Smooth muscle cell (in vitro differentiated cells): ENCODE measurements around the gene CDNF. TPM values are rescaled to one million over a fixed set of nuclear protein-coding genes. Genes with fewer than 3 reads are reported as not detected.

ENCODE experiments used
- DNase-seq: peaks from one replicate; lab custom pipeline; 2025; ENCODE audit not compliant: unreplicated experiment; lab: John Stamatoyannopoulos, UW
- H2AFZ ChIP-seq: fragments of 200-600 bp; sonication (generic); 2 replicates; pipeline ENCODE4 v1.6.0; 2016; ENCODE audit warnings: antibody characterized with exemption, low read depth, mild to moderate bottlenecking
- H3F3A ChIP-seq: fragments of 200-600 bp; sonication (generic); 2 replicates; pipeline ENCODE4 v1.6.0; 2017; ENCODE audit warnings: antibody characterized with exemption, low read depth
- H3K27ac ChIP-seq: fragments of 200-600 bp; sonication (generic); 2 replicates; pipeline ENCODE4 v1.5.1; 2016; ENCODE audit warnings: low read depth, mild to moderate bottlenecking
- H3K27me3 ChIP-seq: fragments of 200-600 bp; sonication (generic); 2 replicates; pipeline ENCODE4 v1.6.1; 2016; ENCODE audit warnings: low read depth, mild to moderate bottlenecking
- H3K36me3 ChIP-seq: fragments of 200-600 bp; sonication (generic); 2 replicates; pipeline ENCODE4 v1.5.1; 2016; ENCODE audit warnings: low read depth
- H3K4me1 ChIP-seq: fragments of 200-600 bp; sonication (generic); 2 replicates; pipeline ENCODE4 v1.5.1; 2016; ENCODE audit warnings: low read depth
- H3K4me2 ChIP-seq: fragments of 200-600 bp; sonication (generic); 2 replicates; pipeline ENCODE4 v1.6.0; 2016; ENCODE audit warnings: mild to moderate bottlenecking
- H3K4me3 ChIP-seq: fragments of 200-600 bp; sonication (generic); 2 replicates; pipeline ENCODE4 v1.5.1; 2016; ENCODE audit warnings: mild to moderate bottlenecking
- H3K79me2 ChIP-seq: fragments of 200-600 bp; sonication (generic); 2 replicates; pipeline ENCODE4 v1.6.0; 2016; ENCODE audit warnings: low read depth, mild to moderate bottlenecking
- H3K9ac ChIP-seq: fragments of 200-600 bp; sonication (generic); 2 replicates; pipeline ENCODE4 v1.6.0; 2016; ENCODE audit warnings: low read depth
- H3K9me3 ChIP-seq: fragments of 200-600 bp; sonication (generic); replicated peaks from 2 replicates; pipeline ENCODE4 v1.5.1; 2016; ENCODE audit warnings: low read depth
- H4K20me1 ChIP-seq: fragments of 200-600 bp; sonication (generic); 2 replicates; pipeline ENCODE4 v1.6.0; 2016; ENCODE audit warnings: low read depth
- CTCF ChIP-seq: fragments of 200-600 bp; sonication (generic); IDR thresholded peaks from 2 replicates; pipeline ENCODE4 v1.5.1; 2017; ENCODE audit warnings: borderline replicate concordance, mild to moderate bottlenecking, antibody characterized with exemption; ENCODE audit not compliant: insufficient read depth, poor library complexity, severe bottlenecking
- WGBS: methylation state at CpG from one replicate; pipeline ENCODE4 v1.1.7; 2016; ENCODE audit warnings: low lambda C conversion rate; 5-methylcytosine and 5-hydroxymethylcytosine counted together
- polyA plus RNA-seq: library from polyadenylated mRNA; unstranded; fragments of >200 nt; fragmentation: Nextera tagmentation; extraction: Ambion mirVana; gene quantifications from 2 replicates; pipeline ENCODE4 v1.2.1, GENCODE V29; 2016
- total RNA-seq: library from RNA; depleted of rRNA; stranded (reverse); fragments of >200 nt; gene quantifications from 2 replicates; pipeline ENCODE4 v1.2.3, GENCODE V29; 2014

Gene CDNF
- total and polyA plus RNA-seq, 2 experiments from 2014 or later: 0.63 to 4.1 TPM

DNA sequence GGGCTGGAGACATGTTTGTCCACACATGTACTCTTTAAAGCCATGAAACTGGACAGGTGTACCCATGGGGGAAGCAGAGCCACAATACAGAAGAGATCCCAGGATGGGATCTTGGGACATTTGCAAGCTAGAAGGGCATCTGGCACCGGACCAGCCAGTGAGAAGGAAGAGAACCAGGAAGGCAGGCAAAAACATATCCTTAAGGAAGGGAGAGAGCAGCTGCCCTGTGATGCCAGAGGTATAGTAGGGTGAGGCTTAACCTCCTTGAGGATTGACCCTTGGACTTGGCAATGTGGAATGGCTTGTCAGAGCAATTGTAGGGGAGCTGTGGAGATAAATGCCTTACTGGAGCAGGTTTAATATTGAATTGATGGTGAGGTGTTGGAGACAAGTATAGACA lies 23.0 kb upstream of the CDNF start:
- TF ChIP-seq CTCF: no peak
- DNase-seq: no peak
- H3K9ac ChIP-seq: no peak overlapping the region

DNA sequence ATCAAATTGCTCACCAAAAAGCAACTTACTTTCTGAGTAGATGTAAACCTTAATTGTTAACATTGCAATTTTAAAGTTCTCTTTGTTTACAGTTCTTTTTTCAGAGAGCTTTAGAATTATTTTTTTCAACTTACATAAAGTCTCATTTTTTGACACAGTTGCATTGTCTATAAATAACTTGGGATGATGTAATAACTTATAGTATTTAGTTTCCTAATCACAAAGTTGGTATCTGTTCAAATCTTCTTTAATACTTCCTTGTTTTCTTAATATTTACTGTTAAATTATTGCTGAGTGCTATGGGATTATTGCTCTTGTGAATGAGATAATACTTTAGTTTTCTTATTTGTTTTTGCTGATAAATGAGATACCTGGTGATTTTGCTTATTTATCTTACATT lies 21.9 kb upstream of the CDNF start:
- Histone ChIP-seq H3K4me3 (no peak overlapping the region), H2AFZ (no peak overlapping the region), H3K79me2 (no peaks in the 10 kb centered on the region), H3K4me1 (no peaks in the 10 kb centered on the region), H4K20me1 (no peaks in the 10 kb centered on the region), H3K4me2 (no peak overlapping the region), H3K36me3 (peaks cover 3% of the 10 kb centered on the region), H3K9ac (no peak overlapping the region), H3K27me3 (no peaks in the 10 kb centered on the region), H3K27ac (no peak overlapping the region), H3F3A (no peaks in the 10 kb centered on the region), H3K9me3 (no peaks in the 10 kb centered on the region)
- DNase-seq: no peak
- no peak for TF ChIP-seq CTCF

More for the DNA sequence above, 23.0 kb upstream of the CDNF start:
- Histone ChIP-seq H3F3A (no peaks in the 10 kb centered on the region), H3K4me3 (no peak overlapping the region), H3K4me1 (no peaks in the 10 kb centered on the region), H3K4me2 (no peak overlapping the region), H3K9me3 (no peaks in the 10 kb centered on the region), H4K20me1 (no peaks in the 10 kb centered on the region), H3K27me3 (no peaks in the 10 kb centered on the region), H2AFZ (no peak overlapping the region), H3K79me2 (no peaks in the 10 kb centered on the region), H3K36me3 (peaks cover 3% of the 10 kb centered on the region), H3K27ac (no peak overlapping the region)
- 96% methylated on average over 1 of the region's 1 CpG for WGBS

GRCh38 chr10:14859043-14859442 lies 21.2 kb upstream of the CDNF start:
- no peak for DNase-seq
- TF ChIP-seq CTCF: no peak

DNA sequence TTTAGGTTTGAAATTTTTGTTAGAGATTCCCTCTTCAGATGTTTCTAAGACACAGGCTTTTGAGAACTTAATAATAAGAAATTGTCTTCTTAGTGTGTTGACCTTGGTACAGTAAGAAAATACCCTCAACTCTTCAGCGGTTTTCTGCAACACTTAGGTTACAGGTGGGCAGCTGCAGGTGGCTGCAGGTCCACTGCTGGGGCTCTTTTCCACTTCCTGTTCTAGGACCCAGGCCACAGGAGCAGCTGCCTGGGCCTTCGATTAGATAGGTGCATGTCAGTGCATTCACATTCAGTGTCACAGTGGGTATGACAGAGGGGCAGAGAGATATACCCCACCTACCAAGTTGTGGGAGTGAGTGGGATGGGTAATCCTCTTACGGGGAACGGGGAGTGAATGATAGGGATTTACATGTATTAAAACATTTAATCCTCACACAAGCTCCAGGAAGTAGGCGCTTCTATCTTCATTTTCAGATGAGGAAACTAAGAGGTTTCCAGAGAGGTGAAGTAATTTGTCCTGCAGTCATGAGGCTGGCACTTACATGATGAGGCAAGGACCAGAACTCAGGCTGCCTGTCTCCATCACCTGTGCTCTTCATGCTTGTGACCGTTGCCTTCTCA lies 20.6 kb upstream of the CDNF start:
- H2AFZ ChIP-seq: no peak overlapping the region
- H3K4me1 ChIP-seq: no peaks in the 10 kb centered on the region
- 95% methylated on average over 6 of the region's 6 CpGs for WGBS
- no peak overlapping the region for H3K9ac ChIP-seq
- no peaks in the 10 kb centered on the region for H4K20me1 ChIP-seq
- H3K4me2 ChIP-seq: no peak overlapping the region
- no peak for DNase-seq
- no peaks in the 10 kb centered on the region for H3K9me3 ChIP-seq
- no peaks in the 10 kb centered on the region for H3K27me3 ChIP-seq
- H3K79me2 ChIP-seq: no peaks in the 10 kb centered on the region
- no peaks in the 10 kb centered on the region for H3F3A ChIP-seq
- H3K4me3 ChIP-seq: no peak overlapping the region
- no peak overlapping the region for H3K27ac ChIP-seq
- H3K36me3 ChIP-seq: peaks cover 3% of the 10 kb centered on the region
- TF ChIP-seq CTCF: no peak

More at GRCh38 chr10:14859043-14859442, 21.2 kb upstream of the CDNF start:
- Histone ChIP-seq H4K20me1 (no peaks in the 10 kb centered on the region), H3K27me3 (no peaks in the 10 kb centered on the region), H3K9ac (no peak overlapping the region), H3K4me3 (no peak overlapping the region), H3K79me2 (no peaks in the 10 kb centered on the region), H3K4me2 (no peak overlapping the region), H3K27ac (no peak overlapping the region), H3K36me3 (peaks cover 3% of the 10 kb centered on the region), H3F3A (no peaks in the 10 kb centered on the region), H3K4me1 (no peaks in the 10 kb centered on the region), H2AFZ (no peak overlapping the region), H3K9me3 (no peaks in the 10 kb centered on the region)
- WGBS: 95% methylated on average over 5 of the region's 5 CpGs
